ENCODE data around the gene TUB.

The TUB gene

DNA sequence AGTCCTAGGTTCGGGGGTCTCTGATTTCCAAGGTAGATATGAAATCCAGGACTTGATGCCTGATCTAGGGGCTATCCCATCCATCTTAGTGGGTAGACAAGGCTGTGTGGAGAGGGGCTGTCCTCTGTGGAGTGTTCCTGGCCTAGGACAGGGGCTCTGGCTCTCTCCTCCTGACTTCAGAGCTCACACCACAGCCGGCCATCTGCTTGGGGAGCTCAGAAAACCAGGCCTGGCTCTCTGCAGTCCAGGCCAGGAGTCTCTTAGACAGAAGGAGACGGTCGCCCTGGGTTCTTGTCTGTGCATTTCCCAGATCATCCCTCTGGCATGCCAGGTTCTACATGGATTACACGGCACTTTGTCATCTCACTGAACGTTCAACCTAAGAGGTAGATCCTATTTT, 17.9 kb downstream of the TUB start:
- intact Hi-C loops (cut with DNase I), result no loop called here
- peak in 6 of 42 donors; percentile 8 to 33 (median 27) for DNase-seq

DNA sequence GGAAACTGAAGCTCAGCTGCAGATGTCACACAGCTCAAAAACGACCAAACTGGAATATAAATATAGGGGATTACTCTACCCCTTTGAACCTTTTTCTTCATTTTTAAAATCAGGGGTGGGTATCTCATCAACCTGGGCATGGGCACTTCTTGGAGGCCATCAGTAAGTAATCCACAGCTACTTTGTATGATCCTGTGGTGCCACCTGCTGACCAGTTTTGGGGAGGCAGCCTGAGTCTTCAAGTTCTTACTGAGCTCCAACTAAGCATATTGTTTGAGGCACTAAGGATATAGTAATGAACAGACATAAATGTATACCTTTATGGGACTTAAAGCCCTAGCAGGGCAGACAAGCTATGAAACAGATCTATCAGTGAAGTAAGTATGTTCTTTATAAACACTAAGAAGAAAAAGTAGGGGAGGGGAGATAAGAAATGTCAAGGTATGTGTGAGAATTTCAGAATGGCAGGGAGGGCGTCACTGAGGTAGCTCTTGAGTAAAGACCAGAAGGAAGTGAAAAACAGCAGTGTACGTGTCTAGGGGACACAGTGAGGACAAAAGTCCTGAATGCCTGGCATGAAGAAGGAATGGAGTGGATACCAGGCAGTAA, 18.4 kb downstream of the TUB start:
- DNase-seq, result peak in 41 of 42 donors; percentile 69 to 94 (median 85)
- intact Hi-C loops (cut with DNase I), result no loop called here

DNA sequence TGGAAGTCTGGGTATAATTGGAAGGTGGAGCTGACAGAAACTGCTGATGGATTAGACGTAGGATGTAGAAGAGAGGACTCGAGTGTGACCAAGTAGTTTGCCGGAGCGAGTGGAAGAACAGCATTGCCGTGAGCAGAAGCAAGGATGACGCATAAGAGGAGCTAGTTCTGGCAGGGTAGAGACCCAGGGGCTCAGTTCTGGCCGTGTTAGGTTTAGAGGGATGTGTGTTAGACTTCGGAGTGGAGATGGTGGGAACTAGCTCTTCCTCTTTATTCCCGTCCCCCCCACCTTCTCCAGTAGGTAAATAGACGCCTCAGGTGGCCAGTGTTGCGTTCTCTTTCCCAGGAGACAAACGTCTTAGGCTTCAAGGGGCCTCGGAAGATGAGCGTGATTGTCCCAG, 19.1 kb downstream of the TUB start:
- DNase-seq, result peak in 8 of 42 donors; percentile 1 to 38 (median 12)
- intact Hi-C loops (cut with DNase I), result no loop called here

DNA sequence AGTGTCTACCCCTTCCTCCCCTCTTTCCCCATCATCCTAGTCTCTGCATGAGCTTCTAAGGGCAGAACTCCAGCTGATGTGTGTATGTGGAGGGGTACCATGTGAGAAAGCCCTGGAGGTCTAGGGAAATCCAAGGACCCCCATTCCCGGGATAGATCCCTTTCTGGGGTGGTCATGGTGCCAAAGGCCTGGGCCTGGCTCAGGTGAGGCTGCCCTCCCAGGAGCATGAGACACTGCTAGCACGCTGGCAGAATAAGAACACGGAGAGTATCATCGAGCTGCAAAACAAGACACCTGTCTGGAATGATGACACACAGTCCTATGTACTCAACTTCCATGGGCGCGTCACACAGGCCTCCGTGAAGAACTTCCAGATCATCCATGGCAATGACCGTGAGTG, 19.6 kb downstream of the TUB start:
- DNase-seq, result peak in 10 of 42 donors; percentile 1 to 40 (median 23)
- intact Hi-C loops (cut with DNase I), result no loop called here

DNA sequence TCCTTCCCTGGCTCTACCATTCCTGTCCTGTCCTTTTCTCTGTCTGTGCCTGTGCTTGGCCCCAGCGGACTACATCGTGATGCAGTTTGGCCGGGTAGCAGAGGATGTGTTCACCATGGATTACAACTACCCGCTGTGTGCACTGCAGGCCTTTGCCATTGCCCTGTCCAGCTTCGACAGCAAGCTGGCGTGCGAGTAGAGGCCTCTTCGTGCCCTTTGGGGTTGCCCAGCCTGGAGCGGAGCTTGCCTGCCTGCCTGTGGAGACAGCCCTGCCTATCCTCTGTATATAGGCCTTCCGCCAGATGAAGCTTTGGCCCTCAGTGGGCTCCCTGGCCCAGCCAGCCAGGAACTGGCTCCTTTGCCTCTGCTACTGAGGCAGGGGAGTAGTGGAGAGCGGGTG, 20.4 kb downstream of the TUB start:
- DNase-seq, result peak in 6 of 42 donors; percentile 2 to 34 (median 28)
- intact Hi-C loops (cut with DNase I), result no loop called here

DNA sequence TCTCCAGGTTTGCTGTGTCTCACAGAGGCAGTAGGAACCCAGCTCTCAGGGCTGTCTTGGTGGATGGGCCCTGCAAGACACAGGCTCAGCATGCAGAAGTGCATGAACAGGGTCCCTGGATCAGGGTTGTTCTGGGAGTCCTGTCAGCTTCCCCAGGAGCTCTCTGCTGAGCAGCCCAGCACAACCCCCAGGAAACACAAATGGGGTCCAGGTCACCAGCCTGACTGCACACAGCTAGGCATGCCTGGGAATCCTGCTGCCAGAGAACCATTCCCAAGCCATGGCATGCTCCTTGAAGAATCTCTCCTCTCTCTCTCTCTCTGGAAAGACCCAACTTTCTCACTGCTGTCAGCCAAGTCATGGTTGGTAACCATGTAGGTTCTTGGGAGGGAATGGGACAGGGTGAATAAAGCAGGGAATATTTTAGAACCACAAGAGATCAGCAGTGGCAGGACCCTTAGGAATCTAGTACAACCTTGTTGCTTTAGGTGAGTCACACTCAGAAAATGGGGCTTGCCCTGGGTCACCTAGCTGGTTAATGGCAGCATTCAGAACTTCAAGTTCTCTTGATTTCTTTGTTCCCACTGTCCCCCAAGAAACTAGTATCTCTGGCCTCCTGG, 21.4 kb downstream of the TUB start:
- intact Hi-C loops (cut with DNase I), result no loop called here
- peak in 5 of 42 donors; percentile 2 to 35 (median 26) for DNase-seq

DNA sequence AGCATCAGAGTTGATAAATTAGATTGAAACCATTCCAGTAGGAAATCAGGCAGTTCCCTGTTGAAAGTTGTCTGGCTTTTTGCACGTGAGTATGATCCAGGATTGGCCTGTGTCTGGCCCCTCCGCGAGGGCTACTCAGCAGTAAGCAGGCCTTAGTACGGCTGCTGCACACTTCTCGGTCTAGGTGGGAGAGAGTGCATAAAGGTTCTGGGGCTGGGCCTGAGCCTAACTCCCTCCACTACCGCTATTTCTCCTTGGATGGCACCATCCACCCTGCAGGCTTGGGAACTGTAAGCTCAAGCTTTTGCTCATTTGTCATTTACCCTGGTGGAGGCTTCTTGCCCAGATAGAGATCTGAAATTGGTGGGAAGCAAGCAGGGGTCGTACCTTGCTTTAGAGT, 22.0 kb downstream of the TUB start:
- intact Hi-C loops (cut with DNase I), result no loop called here
- peak in 3 of 42 donors; percentile 26 to 38 (median 31) for DNase-seq

DNA sequence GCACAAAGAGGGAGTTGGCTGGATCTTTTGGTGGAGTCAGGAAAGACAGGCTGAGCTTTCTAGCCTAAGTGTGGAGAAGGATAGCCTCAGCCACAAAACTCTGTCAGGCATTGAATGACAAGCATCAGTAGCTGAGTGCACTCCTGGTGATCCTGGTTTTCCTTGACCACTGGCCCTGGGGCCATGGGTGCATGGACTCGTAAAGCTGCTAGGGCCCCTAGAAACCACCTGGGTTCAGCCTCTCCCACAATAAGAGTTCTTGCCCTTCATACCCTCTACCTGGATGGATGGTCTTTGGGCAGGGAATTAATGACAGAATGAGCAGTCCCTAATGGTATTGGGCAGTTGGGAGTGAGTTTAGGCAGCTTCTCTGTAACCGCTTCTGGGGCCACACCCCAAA, 22.9 kb downstream of the TUB start:
- DNase-seq, result peak in 2 of 42 donors; percentile 6 to 14
- intact Hi-C loops (cut with DNase I), result no loop called here

DNA sequence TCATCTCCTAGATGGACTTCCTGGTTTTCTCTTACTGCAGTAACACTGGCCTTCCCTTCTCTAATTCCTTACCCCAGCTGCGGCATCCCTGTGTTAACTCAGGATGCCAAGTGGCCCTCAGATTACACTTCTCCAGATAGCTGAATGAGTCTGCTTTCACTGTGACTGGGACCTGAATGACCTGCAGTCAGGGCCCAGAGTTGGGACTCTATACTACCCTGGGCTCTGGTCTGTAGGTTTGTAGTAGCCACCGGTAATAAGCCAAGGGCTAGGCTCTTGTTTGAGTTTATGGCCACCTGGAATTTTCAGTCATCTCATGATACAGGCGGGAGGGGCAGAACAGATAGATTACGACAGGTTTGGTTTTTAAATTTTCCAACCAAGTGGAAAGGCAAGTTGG, 24.1 kb downstream of the TUB start:
- intact Hi-C loops (cut with DNase I), result no loop called here
- DNase-seq, result peak in 2 of 42 donors; percentile 3 to 31

DNA sequence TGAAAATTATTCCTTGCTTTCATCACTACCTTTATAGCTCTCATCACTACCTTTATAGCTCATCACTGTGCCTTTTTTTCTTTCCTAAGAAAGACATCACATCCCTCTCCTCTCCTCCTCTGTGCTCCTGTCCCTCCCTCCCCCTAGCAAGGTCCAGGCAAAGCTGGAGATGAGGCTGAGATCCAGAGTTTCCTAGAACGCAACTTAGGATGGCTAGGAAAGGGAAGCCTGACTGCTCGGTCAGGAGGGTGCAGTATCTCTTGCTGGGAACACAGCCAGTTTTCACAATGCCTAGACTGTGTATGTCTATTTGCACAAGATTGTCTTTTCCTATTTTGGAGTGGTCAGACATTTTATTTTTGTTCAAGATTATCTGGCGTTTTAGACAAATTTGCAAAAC, 24.7 kb downstream of the TUB start:
- intact Hi-C loops (cut with DNase I), result no loop called here
- no peak for DNase-seq

DNA sequence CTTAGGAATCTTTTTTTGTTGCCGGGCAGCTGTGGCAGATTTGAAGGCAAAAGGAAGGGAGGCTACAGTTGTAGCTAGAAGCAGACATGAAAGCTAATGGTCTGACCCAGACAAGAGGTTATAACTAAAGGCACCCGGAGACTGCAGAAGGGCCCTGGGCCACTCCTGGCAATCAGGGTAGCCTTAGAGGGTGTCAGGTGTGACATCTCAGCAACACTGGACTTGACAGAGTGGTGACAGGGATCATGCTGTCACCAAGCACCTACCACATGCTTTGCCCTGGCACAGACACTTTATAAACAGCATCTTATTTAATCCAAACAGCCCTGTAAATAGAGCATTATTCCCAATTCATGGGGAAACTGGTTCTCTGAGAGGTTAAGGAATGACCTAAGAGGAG, 25.7 kb downstream of the TUB start:
- no peak for DNase-seq
- intact Hi-C loops (cut with DNase I), result no loop called here

DNA sequence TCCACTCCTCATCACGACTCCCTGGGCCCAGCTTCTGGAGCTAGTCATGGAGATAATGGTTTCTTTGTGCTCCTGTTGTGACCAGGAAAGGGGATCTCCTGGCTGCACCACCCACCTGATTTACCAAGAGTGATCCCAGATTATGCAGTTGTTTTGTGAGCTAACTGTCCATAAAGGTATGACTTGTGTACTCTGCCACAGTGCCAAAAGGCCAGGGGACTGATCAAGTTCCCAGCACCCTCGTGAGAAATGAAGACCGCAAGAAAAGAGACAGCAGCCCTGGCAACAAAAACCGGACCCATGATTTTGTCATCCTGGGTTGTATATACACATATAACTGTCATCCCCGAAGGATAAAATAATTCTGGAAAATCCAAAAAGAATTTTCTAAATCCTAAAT, 26.6 kb downstream of the TUB start:
- intact Hi-C loops (cut with DNase I), result no loop called here
- peak in 3 of 42 donors; percentile 14 to 34 (median 28) for DNase-seq

DNA sequence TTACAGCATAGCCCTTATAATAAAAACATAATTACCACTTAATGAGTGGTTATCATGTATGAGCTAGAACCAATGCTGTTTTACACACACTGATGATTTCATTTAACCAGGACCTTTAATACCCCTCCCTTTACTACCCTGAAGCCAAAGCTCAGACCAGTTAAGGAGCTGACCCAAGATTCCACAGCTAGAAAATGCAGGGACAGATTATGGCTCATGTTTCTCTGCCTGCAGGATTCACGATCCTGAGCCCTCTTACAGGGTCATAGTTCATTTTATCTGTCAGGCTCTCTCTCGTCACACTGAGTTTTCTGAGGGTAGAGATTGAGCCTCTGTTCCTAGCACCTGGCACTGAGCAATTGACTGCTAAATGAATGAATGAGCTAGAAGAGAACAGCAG, 27.4 kb downstream of the TUB start:
- intact Hi-C loops (cut with DNase I), result no loop called here
- DNase-seq, result no peak

DNA sequence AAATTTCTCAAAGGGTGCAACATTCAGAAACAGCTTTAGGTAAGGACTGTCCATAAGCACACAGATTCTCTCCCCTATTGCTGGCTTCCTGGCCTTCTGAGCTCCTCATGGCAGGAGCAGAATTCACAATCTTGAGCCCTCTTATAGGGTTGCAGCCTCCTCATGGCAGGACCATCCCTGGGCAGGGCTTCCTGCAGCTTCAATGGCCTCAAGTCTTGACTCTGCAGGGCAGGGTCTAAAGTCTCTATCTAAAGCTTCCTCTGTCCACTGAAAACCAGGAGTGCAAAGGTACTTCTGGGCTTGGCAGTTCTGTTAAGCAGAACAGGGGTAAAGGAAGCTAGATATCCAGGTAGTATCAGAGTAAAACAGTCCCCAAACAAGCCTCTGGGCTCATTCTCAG, 28.7 kb downstream of the TUB start:
- intact Hi-C loops (cut with DNase I), result no loop called here

DNA sequence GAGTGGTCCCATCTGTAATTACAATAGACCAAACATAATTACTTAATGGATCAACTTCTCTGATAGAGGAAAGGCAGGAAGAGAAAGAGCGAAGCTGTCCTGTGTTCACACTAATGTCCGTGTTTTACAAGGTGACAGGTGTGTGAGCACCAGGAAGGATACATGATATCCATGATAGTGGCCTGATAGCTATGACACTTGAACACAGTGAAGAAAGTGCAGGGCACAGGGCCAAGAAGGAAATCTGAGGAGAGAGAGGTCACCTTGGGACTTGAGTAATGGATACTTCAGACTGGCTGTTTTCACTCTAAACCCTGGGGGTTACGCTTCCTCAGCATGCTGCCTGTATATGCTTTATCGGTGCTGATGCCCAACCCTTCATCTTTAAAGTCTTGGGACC, 29.4 kb downstream of the TUB start:
- DNase-seq, result peak in 1 of 42 donors; percentile 35
- intact Hi-C loops (cut with DNase I), result no loop called here

More for the DNA sequence above, 28.7 kb downstream of the TUB start:
- no peak for DNase-seq

DNA sequence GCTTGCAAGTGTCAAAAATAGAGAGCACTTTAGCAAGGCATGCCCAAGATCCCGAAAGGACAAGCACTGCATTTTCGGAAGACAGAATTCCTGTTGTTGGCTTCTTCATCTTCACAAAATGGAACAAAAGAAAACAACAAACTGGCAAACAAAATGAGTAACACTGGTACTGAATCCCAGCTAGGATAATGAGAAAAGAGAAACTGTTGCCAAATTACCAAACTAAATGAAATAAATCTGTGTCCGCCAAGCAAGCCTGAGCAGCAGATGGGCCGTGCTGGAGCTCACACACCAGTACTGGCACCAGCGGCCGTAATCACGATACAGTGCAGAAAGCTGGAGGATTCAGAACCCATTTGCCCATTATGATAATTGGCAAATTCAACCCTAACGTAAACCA, 30.6 kb downstream of the TUB start:
- intact Hi-C loops (cut with DNase I), result no loop called here

DNA sequence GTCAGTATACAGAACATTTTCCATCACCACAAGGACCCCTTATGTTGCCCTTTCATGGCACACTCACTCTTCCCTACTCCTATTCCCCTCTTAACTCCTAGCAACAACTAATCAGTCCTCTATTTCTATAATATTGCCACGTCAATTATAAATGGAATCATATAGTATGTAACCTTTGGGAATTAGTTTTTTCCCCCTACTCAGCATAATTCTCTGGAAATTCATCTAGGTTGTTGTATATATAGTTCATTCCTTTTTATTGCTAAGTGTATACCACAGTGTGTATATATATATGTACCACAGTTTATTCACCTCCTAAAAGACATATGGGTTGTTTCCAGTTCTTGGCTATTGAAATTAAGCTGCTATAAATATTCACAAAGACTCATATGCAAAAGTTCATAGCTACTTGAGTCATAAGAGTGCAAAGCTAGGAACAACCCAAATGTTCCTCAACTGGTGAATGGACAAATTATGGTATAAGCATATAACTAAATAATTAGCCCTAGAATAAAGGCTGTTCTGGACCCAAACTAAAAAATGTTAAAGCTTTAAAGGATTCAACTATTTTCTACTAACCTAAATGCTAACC, 41.3 kb downstream of the TUB start:
- intact Hi-C loops (cut with DNase I), result no loop called here
- DNase-seq, result no peak

More for the DNA sequence above, 30.6 kb downstream of the TUB start:
- DNase-seq, result peak in 9 of 42 donors; percentile 18 to 53 (median 43)

DNA sequence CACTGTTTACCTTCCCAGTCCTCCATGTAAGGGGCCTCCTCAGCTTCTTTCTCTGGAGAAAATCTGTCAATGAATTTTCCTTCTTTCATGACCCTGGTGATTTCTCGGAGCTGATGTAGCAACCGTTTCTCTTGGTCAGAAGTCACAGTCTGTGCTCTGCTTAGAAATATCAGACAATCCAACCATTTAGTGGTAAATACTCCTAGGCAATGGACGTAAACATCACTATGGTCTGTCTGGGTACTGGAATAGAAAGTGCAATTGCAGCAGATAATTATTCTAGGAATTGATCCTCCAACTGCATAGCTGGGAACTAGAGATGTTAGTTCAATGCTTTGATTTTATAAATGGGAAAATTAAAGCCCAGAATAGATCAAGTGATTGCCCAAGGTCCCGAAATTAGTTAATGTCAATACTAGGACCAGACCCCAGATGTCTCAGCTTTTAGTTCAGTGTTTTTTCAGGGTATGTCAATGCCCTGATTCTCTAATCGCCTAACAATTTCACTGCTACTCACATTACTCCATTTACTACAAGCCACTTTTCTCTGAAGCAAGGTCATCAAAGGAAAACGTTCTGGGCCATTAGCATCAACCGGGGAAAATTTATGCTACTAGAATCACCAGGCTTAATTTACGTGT, 45.8 kb downstream of the TUB start:
- intact Hi-C loops (cut with DNase I), result no loop called here
- DNase-seq, result no peak

DNA sequence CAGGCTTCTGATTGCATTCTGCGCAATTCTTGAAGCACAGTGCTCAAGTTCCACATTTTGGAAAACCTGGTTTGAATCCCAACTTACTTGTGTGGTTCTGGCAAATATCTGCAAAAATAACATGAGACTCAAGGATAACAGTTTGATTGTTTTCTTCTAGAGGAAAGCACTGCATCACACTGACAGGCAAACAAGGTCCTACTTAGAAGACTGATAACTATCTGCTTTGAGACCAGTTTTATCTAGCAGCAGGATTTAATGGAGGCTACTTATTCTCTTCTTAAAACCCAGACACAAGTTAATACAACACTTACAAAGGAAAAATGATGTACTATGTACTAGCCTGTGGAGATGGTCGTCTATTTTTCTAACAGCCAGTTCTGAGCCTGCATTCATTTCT, 46.4 kb downstream of the TUB start:
- DNase-seq, result no peak
- intact Hi-C loops (cut with DNase I), result no loop called here

DNA sequence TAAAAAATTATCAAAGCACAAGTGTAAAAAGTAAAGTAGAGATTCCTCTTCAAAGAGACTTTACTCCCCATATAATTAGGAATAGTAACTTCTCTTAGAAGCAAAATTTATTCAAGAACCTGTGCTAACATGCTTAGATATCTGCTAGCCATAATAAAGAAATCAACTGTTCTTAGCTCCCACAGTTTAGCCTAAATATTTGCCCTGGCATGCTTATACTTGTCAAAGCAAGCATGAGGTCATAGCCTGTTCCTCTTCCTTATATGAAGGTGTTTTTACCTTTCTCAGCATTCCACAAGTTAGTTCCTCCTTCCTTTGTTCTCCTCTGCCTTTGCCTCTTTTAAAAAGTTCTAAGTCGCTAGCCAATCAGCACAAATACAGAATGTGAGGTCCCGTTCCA, 57.5 kb downstream of the TUB start:
- no peak for DNase-seq
- intact Hi-C loops (cut with DNase I), result no loop called here

All from head of caudate nucleus (tissue), 42 donors.